HepG2 (cell line): ENCODE data around the gene CAB39. TPM values are rescaled to one million over a fixed set of nuclear protein-coding genes. Genes with fewer than 3 reads are reported as not detected.

Experiments used
- CAMTA2 ChIP-seq: sonication (generic); formaldehyde crosslinking; IDR thresholded peaks from 2 replicates; pipeline ENCODE4 v1.4.0; 2020; ENCODE audit warnings: mild to moderate bottlenecking, missing genetic modification reagents, borderline replicate concordance
- HDAC2 ChIP-seq: sonication (generic); formaldehyde crosslinking; IDR thresholded peaks from 2 replicates; pipeline ENCODE4 v1.4.0; 2020; ENCODE audit warnings: missing genetic modification reagents
- HIVEP1 ChIP-seq: sonication (generic); formaldehyde crosslinking; IDR thresholded peaks from 2 replicates; pipeline ENCODE4 v1.4.0; 2020; ENCODE audit warnings: mild to moderate bottlenecking, missing genetic modification reagents
- HOXA7 ChIP-seq: sonication (generic); formaldehyde crosslinking; IDR thresholded peaks from 2 replicates; pipeline ENCODE4 v1.8.1; 2022; ENCODE audit warnings: mild to moderate bottlenecking, missing genetic modification reagents, moderate library complexity
- JUN ChIP-seq: sonication (generic); formaldehyde crosslinking; IDR thresholded peaks from 2 replicates; pipeline ENCODE4 v1.4.0; 2020; ENCODE audit warnings: mild to moderate bottlenecking, missing genetic modification reagents
- MTF2 ChIP-seq: sonication (generic); formaldehyde crosslinking; IDR thresholded peaks from 2 replicates; pipeline ENCODE4 v1.5.0; 2020; ENCODE audit warnings: missing genetic modification reagents, borderline replicate concordance
- NCOA5 ChIP-seq: sonication (generic); formaldehyde crosslinking; IDR thresholded peaks from 2 replicates; pipeline ENCODE4 v1.4.0; 2020; ENCODE audit warnings: missing genetic modification reagents
- PHF21A ChIP-seq: sonication (generic); formaldehyde crosslinking; IDR thresholded peaks from 2 replicates; pipeline ENCODE4 v1.5.0; 2020; ENCODE audit warnings: mild to moderate bottlenecking, missing genetic modification reagents
- RFXAP ChIP-seq: sonication (generic); formaldehyde crosslinking; IDR thresholded peaks from 2 replicates; pipeline ENCODE4 v1.4.0; 2020; ENCODE audit warnings: missing genetic modification reagents, borderline replicate concordance
- ZBTB38 ChIP-seq: sonication (generic); formaldehyde crosslinking; IDR thresholded peaks from 2 replicates; pipeline ENCODE4 v1.5.1; 2020; ENCODE audit warnings: mild to moderate bottlenecking, missing genetic modification reagents
- ZIK1 ChIP-seq: sonication (generic); formaldehyde crosslinking; IDR thresholded peaks from 2 replicates; pipeline ENCODE4 v1.5.0; 2020; ENCODE audit warnings: mild to moderate bottlenecking, low read depth, missing genetic modification reagents, borderline replicate concordance
- ZMAT3 ChIP-seq: sonication (generic); formaldehyde crosslinking; conservative IDR thresholded peaks from 2 replicates; pipeline ENCODE4 v1.7.0; 2021; ENCODE audit warnings: missing genetic modification reagents
- ZSCAN25 ChIP-seq: sonication (generic); formaldehyde crosslinking; IDR thresholded peaks from 2 replicates; pipeline ENCODE4 v1.8.0; 2022; ENCODE audit warnings: mild to moderate bottlenecking, missing genetic modification reagents
- polyA plus RNA-seq, 8 experiments: library from polyadenylated mRNA; depleted of rRNA in 3 of 8; stranded (reverse) in 7 of 8; unstranded in 1 of 8; fragments of >200 nt; fragmentation: Illumina TruSeq in 4 of 8; extraction: Trizol in 4 of 8; gene quantifications; 2 replicates each; pipeline versions ENCODE4 v1.2.1 to v1.2.3, GENCODE V29; 2011 to 2016; ENCODE audit warnings: low read depth in 4 of 8, missing spikeins in 1 of 8, mixed read lengths in 1 of 8; ENCODE audit not compliant: insufficient read depth in 1 of 8
- total RNA-seq, 5 experiments: library from RNA; depleted of rRNA; stranded (reverse); fragments of >200 nt; fragmentation: Illumina TruSeq; extraction: Trizol; gene quantifications; 2 replicates each; pipeline ENCODE4 v1.2.3, GENCODE V29; 2016; ENCODE audit warnings: low read depth in 1 of 5
- TF ChIP-seq, protein P1 (sequence below), 2 experiments: fragments of 450-650 bp in 1 of 2; sonication (generic) in 1 of 2; formaldehyde crosslinking in 1 of 2; IDR thresholded peaks; 2 replicates each; pipeline versions ENCODE4 v1.6.1 to v1.8.0; 2016 to 2022; ENCODE audit warnings: antibody characterized with exemption in 1 of 2, mild to moderate bottlenecking in 1 of 2, missing genetic modification reagents in 1 of 2
- TF ChIP-seq, protein P2 (sequence below): sonication (generic); formaldehyde crosslinking; IDR thresholded peaks from 2 replicates; pipeline ENCODE4 v1.8.0; 2022; ENCODE audit warnings: mild to moderate bottlenecking, missing genetic modification reagents, moderate library complexity
- TF ChIP-seq, protein P3 (sequence below), 2 experiments: sonication (generic) in 1 of 2; formaldehyde crosslinking in 1 of 2; IDR thresholded peaks; 2 replicates each; pipeline versions ENCODE4 v1.4.0 to v1.6.1; 2016 to 2020; ENCODE audit warnings: borderline replicate concordance in 1 of 2, low read depth in 1 of 2, mild to moderate bottlenecking in 1 of 2, missing genetic modification reagents in 1 of 2

The CAB39 gene
- total and polyA plus RNA-seq, 2 of the 13 experiments (the other 11 are each of a cell fraction or from before 2014, with no cell fraction given): 19.3 to 45.3 TPM

DNA sequence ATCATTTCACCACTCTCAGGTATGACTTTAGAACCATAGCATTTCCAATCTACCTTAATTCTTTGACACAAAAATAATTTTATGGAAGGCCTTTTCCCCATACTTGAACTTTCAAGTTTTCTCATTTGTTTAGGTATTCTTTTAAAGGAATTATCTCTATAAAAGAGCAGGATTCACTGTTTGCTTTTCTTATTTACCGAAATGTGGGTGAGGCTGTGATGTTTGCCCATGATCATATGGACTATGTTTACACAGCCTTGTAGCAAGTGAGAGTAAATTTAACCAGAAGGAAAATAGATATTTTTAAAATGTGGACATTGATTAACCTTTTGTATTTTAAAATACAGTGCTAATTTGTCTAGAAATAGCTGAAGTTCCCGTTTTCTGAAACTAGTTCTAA lies 26.3 kb downstream of the CAB39 start (continued):
- TF ChIP-seq, protein P1, sequence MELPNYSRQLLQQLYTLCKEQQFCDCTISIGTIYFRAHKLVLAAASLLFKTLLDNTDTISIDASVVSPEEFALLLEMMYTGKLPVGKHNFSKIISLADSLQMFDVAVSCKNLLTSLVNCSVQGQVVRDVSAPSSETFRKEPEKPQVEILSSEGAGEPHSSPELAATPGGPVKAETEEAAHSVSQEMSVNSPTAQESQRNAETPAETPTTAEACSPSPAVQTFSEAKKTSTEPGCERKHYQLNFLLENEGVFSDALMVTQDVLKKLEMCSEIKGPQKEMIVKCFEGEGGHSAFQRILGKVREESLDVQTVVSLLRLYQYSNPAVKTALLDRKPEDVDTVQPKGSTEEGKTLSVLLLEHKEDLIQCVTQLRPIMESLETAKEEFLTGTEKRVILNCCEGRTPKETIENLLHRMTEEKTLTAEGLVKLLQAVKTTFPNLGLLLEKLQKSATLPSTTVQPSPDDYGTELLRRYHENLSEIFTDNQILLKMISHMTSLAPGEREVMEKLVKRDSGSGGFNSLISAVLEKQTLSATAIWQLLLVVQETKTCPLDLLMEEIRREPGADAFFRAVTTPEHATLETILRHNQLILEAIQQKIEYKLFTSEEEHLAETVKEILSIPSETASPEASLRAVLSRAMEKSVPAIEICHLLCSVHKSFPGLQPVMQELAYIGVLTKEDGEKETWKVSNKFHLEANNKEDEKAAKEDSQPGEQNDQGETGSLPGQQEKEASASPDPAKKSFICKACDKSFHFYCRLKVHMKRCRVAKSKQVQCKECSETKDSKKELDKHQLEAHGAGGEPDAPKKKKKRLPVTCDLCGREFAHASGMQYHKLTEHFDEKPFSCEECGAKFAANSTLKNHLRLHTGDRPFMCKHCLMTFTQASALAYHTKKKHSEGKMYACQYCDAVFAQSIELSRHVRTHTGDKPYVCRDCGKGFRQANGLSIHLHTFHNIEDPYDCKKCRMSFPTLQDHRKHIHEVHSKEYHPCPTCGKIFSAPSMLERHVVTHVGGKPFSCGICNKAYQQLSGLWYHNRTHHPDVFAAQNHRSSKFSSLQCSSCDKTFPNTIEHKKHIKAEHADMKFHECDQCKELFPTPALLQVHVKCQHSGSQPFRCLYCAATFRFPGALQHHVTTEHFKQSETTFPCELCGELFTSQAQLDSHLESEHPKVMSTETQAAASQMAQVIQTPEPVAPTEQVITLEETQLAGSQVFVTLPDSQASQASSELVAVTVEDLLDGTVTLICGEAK (IDR thresholded peaks at IDR 0.05): no peak
- TF ChIP-seq, protein P1 (CRISPR knock-in tag; IDR thresholded peaks at IDR 0.05): no peak
- TF ChIP-seq HOXA7 (CRISPR knock-in tag) (no peak), JUN (CRISPR knock-in tag) (no peak), HIVEP1 (CRISPR knock-in tag) (no peak), ZBTB38 (no peak), HDAC2 (CRISPR knock-in tag) (peak; percentile 89), RFXAP (no peak), ZMAT3 (CRISPR knock-in tag) (no peak), MTF2 (CRISPR knock-in tag) (no peak), NCOA5 (CRISPR knock-in tag) (no peak), PHF21A (CRISPR knock-in tag) (no peak), CAMTA2 (CRISPR knock-in tag) (no peak), ZSCAN25 (0 out of 2 replicates have a peak, but pooled peaks have one; percentile 30), ZIK1 (no peak)
- TF ChIP-seq, protein P2, sequence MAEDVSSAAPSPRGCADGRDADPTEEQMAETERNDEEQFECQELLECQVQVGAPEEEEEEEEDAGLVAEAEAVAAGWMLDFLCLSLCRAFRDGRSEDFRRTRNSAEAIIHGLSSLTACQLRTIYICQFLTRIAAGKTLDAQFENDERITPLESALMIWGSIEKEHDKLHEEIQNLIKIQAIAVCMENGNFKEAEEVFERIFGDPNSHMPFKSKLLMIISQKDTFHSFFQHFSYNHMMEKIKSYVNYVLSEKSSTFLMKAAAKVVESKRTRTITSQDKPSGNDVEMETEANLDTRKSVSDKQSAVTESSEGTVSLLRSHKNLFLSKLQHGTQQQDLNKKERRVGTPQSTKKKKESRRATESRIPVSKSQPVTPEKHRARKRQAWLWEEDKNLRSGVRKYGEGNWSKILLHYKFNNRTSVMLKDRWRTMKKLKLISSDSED (CRISPR knock-in tag): no peak
- TF ChIP-seq, protein P3, sequence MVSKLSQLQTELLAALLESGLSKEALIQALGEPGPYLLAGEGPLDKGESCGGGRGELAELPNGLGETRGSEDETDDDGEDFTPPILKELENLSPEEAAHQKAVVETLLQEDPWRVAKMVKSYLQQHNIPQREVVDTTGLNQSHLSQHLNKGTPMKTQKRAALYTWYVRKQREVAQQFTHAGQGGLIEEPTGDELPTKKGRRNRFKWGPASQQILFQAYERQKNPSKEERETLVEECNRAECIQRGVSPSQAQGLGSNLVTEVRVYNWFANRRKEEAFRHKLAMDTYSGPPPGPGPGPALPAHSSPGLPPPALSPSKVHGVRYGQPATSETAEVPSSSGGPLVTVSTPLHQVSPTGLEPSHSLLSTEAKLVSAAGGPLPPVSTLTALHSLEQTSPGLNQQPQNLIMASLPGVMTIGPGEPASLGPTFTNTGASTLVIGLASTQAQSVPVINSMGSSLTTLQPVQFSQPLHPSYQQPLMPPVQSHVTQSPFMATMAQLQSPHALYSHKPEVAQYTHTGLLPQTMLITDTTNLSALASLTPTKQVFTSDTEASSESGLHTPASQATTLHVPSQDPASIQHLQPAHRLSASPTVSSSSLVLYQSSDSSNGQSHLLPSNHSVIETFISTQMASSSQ (IDR thresholded peaks at IDR 0.05; ENCODE audit: low read depth): peak; percentile 76
- TF ChIP-seq, protein P3 (CRISPR knock-in tag; IDR thresholded peaks at IDR 0.05; ENCODE audit: borderline replicate concordance): peak; percentile 65; the same call in 1 of the 2 replicates
